SK-N-SH (cell line): ENCODE data around the gene ATP5PF.

Experiments used
- CHD2 ChIP-seq: fragments of 150-350 bp; IDR thresholded peaks from 2 replicates; pipeline ENCODE4 v1.6.1; 2018; ENCODE audit warnings: low read length; ENCODE audit not compliant: partially characterized antibody
- EP300 ChIP-seq, 2 experiments: IDR thresholded peaks; 2 replicates each; pipeline versions ENCODE4 v1.4.0 to v1.6.1; 2012; ENCODE audit warnings: borderline replicate concordance in 1 of 2, low read depth in 1 of 2, low read length in 1 of 2
- EZH2phosphoT487 ChIP-seq: fragments of 200-600 bp; sonication (generic); IDR thresholded peaks from 2 replicates; pipeline ENCODE4 v1.6.1; 2017; ENCODE audit warnings: low read depth, mixed run types, mild to moderate bottlenecking, antibody characterized with exemption, moderate library complexity, borderline replicate concordance
- GABPA ChIP-seq: IDR thresholded peaks from 2 replicates; pipeline ENCODE4 v1.4.0; 2012; ENCODE audit warnings: low read depth, mild to moderate bottlenecking
- GATA2 ChIP-seq: sonication (generic); formaldehyde crosslinking; IDR thresholded peaks from 2 replicates; pipeline ENCODE4 v1.5.0; 2020; ENCODE audit warnings: mild to moderate bottlenecking, missing genetic modification reagents
- MXI1 ChIP-seq: IDR thresholded peaks from 2 replicates; pipeline ENCODE4 v1.6.1; 2012; ENCODE audit warnings: mild to moderate bottlenecking, low read depth, low read length, improper control_type of control experiment
- POLR2AphosphoS5 ChIP-seq: IDR thresholded peaks from 2 replicates; pipeline ENCODE4 v1.6.1; 2012; ENCODE audit warnings: low read depth, low read length
- RAD21 ChIP-seq: IDR thresholded peaks from 2 replicates; pipeline ENCODE4 v1.6.1; 2012; ENCODE audit warnings: mild to moderate bottlenecking, low read length
- RFX5 ChIP-seq: IDR thresholded peaks from 2 replicates; pipeline ENCODE4 v1.6.1; 2012; ENCODE audit warnings: mild to moderate bottlenecking, improper control_type of control experiment, low read length
- TCF12 ChIP-seq: IDR thresholded peaks from 2 replicates; pipeline ENCODE4 v1.4.0; 2012
- YY1 ChIP-seq: IDR thresholded peaks from 2 replicates; pipeline ENCODE4 v1.4.0; 2012; ENCODE audit warnings: low read depth, mild to moderate bottlenecking
- TF ChIP-seq, protein P1 (sequence below): fragments of 200-600 bp; sonication (generic); IDR thresholded peaks from 2 replicates; pipeline ENCODE4 v1.6.1; 2017; ENCODE audit warnings: antibody characterized with exemption, mild to moderate bottlenecking, moderate library complexity
- TF ChIP-seq, protein P2 (sequence below): IDR thresholded peaks from 2 replicates; pipeline ENCODE4 v1.6.1; 2012; ENCODE audit warnings: mild to moderate bottlenecking, low read depth, low read length, moderate library complexity
- TF ChIP-seq, protein P3 (sequence below): IDR thresholded peaks from 2 replicates; pipeline ENCODE4 v1.4.0; 2012; ENCODE audit warnings: low read depth, borderline replicate concordance

DNA sequence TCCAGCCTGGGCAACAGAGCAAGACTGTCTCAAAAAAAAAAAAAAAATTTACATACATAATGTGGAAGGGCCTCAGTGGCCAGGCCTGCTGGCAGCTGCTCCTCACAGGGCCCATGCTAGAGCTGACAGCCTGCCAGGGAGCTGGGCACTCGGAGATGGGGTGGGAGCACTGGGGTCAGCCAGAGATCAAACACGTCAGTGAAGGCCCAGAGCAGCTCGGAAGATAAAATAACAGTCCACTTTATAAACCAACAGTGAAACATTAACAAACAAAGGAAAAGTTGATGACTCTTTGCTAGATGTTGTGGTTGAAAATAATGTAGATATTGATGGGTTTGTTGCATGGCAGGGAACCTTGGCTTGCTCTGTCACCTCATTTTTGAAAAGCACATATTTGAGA, 42.7 kb downstream of the ATP5PF start:
- TF ChIP-seq, protein P1, sequence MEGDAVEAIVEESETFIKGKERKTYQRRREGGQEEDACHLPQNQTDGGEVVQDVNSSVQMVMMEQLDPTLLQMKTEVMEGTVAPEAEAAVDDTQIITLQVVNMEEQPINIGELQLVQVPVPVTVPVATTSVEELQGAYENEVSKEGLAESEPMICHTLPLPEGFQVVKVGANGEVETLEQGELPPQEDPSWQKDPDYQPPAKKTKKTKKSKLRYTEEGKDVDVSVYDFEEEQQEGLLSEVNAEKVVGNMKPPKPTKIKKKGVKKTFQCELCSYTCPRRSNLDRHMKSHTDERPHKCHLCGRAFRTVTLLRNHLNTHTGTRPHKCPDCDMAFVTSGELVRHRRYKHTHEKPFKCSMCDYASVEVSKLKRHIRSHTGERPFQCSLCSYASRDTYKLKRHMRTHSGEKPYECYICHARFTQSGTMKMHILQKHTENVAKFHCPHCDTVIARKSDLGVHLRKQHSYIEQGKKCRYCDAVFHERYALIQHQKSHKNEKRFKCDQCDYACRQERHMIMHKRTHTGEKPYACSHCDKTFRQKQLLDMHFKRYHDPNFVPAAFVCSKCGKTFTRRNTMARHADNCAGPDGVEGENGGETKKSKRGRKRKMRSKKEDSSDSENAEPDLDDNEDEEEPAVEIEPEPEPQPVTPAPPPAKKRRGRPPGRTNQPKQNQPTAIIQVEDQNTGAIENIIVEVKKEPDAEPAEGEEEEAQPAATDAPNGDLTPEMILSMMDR: no peak
- TF ChIP-seq, protein P2, sequence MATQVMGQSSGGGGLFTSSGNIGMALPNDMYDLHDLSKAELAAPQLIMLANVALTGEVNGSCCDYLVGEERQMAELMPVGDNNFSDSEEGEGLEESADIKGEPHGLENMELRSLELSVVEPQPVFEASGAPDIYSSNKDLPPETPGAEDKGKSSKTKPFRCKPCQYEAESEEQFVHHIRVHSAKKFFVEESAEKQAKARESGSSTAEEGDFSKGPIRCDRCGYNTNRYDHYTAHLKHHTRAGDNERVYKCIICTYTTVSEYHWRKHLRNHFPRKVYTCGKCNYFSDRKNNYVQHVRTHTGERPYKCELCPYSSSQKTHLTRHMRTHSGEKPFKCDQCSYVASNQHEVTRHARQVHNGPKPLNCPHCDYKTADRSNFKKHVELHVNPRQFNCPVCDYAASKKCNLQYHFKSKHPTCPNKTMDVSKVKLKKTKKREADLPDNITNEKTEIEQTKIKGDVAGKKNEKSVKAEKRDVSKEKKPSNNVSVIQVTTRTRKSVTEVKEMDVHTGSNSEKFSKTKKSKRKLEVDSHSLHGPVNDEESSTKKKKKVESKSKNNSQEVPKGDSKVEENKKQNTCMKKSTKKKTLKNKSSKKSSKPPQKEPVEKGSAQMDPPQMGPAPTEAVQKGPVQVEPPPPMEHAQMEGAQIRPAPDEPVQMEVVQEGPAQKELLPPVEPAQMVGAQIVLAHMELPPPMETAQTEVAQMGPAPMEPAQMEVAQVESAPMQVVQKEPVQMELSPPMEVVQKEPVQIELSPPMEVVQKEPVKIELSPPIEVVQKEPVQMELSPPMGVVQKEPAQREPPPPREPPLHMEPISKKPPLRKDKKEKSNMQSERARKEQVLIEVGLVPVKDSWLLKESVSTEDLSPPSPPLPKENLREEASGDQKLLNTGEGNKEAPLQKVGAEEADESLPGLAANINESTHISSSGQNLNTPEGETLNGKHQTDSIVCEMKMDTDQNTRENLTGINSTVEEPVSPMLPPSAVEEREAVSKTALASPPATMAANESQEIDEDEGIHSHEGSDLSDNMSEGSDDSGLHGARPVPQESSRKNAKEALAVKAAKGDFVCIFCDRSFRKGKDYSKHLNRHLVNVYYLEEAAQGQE: no peak
- TF ChIP-seq POLR2AphosphoS5 (no peak), CHD2 (no peak), MXI1 (no peak), TCF12 (no peak), YY1 (no peak), EZH2phosphoT487 (no peak), EP300 (IDR thresholded peaks at IDR 0.05; ENCODE audit: borderline replicate concordance in 1 of 2, low read depth in 1 of 2, low read length in 1 of 2) (no peak), RAD21 (no peak), GABPA (no peak), GATA2 (no peak), RFX5 (no peak)
- TF ChIP-seq, protein P3, sequence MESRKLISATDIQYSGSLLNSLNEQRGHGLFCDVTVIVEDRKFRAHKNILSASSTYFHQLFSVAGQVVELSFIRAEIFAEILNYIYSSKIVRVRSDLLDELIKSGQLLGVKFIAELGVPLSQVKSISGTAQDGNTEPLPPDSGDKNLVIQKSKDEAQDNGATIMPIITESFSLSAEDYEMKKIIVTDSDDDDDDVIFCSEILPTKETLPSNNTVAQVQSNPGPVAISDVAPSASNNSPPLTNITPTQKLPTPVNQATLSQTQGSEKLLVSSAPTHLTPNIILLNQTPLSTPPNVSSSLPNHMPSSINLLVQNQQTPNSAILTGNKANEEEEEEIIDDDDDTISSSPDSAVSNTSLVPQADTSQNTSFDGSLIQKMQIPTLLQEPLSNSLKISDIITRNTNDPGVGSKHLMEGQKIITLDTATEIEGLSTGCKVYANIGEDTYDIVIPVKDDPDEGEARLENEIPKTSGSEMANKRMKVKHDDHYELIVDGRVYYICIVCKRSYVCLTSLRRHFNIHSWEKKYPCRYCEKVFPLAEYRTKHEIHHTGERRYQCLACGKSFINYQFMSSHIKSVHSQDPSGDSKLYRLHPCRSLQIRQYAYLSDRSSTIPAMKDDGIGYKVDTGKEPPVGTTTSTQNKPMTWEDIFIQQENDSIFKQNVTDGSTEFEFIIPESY: no peak
